AG10803 (cell line): ENCODE measurements around the gene NR2C2.

Experiments used
- DNase-seq: peaks from one replicate; pipeline ENCODE4 v3.0.0; 2010; ENCODE audit warnings: low read depth
- H3K4me3 ChIP-seq: 2 replicates; pipeline ENCODE4 v1.5.1; 2011; ENCODE audit warnings: mild to moderate bottlenecking, low read length, control low read depth
- TF ChIP-seq, protein P1 (sequence below): conservative IDR thresholded peaks from 2 replicates; pipeline ENCODE4 v1.5.1; 2011; ENCODE audit warnings: mild to moderate bottlenecking, low read length, control low read depth, inconsistent platforms

Gene NR2C2

GRCh38 chr3:14906355-14906971 lies 40.9 kb upstream of the NR2C2 start:
- no peak for DNase-seq
- no peak overlapping the region for H3K4me3 ChIP-seq
- TF ChIP-seq, protein P1, sequence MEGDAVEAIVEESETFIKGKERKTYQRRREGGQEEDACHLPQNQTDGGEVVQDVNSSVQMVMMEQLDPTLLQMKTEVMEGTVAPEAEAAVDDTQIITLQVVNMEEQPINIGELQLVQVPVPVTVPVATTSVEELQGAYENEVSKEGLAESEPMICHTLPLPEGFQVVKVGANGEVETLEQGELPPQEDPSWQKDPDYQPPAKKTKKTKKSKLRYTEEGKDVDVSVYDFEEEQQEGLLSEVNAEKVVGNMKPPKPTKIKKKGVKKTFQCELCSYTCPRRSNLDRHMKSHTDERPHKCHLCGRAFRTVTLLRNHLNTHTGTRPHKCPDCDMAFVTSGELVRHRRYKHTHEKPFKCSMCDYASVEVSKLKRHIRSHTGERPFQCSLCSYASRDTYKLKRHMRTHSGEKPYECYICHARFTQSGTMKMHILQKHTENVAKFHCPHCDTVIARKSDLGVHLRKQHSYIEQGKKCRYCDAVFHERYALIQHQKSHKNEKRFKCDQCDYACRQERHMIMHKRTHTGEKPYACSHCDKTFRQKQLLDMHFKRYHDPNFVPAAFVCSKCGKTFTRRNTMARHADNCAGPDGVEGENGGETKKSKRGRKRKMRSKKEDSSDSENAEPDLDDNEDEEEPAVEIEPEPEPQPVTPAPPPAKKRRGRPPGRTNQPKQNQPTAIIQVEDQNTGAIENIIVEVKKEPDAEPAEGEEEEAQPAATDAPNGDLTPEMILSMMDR: no peak

DNA sequence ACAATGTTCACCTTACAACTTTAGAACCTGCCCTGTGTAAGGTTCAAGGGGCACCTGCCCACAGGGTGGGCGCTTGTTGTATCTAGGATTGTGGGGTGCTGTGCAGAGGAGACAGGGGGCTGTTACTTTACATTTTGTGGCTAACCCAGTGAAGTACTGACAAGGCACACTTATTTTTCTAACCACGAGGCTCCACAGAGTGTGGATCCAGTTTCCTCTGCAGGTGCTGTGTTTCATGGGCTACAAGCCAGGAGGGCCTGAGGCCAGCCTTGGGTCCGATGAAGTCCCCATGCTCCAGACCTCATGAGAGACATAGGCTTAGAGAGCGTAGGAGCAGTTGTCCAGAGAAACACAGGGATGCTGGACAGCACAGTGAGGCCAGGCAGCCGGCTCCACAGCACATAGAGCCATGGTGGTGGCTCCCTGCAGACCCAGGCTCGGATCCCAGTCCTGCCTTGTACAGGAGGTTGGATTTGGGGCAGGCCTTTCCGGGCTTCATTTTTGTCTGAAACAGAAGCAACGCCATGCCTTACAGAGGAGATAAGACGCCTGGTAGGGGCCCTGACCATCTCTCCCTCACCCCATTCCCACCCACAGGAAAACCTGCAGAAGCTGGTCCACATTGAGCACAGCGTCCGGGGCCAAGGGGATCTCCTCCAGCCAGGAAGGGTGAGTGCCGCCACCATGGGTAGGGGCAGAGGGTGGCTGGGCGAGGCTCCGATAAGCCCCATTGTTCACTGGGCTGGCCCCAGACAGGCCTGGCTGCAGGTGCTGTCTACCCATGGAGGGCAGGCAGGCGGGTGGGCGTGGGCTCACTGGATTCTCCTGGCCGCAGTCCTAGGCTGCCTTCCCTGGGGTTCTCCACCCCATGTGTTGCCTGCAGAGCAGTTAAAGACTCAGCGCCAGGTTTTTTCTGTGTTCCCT lies 40.1 kb upstream of the NR2C2 start:
- no peak for DNase-seq
- H3K4me3 ChIP-seq: no peak overlapping the region
- TF ChIP-seq, protein P1: no peak

DNA sequence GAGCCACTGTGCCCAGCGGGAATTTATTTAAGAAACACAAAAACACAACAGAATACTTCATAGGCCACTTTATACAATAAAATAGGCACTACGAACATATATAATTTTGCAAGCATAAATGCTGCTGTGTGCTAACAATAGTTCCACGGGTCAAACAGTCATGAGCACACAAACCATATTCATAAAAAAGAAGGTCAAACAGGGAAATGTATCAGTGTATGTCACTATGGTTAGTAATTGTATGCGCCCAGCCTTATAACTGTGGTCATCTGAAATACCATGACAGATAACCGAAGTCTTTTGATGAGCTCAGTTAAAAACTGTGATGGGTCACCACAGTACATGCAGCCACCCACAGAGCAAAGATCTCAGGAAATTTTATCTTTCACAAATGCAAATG lies 38.1 kb upstream of the NR2C2 start:
- TF ChIP-seq, protein P1: no peak
- H3K4me3 ChIP-seq: no peak overlapping the region
- no peak for DNase-seq

DNA sequence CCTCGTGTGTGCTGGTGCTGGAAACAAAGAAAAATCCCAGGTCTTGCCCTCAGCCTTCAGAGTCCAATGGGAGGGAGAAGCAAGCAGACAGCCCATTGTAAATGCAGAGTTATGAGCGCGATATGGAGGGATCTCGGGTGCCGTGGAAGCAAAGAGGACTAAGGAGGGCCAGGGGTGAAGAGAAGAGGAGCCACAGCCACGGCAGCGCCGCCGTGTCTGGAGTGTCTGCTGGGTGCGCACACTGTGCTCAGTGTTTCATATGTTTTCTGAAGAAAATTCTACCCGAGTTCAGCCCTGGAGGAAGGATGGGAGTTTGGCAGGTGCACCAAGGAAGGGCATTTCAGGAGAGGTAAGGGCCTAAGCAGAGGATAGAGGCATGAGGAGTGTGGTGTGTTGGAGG lies 35.7 kb upstream of the NR2C2 start:
- TF ChIP-seq, protein P1: no peak
- no peak overlapping the region for H3K4me3 ChIP-seq
- DNase-seq: no peak

DNA sequence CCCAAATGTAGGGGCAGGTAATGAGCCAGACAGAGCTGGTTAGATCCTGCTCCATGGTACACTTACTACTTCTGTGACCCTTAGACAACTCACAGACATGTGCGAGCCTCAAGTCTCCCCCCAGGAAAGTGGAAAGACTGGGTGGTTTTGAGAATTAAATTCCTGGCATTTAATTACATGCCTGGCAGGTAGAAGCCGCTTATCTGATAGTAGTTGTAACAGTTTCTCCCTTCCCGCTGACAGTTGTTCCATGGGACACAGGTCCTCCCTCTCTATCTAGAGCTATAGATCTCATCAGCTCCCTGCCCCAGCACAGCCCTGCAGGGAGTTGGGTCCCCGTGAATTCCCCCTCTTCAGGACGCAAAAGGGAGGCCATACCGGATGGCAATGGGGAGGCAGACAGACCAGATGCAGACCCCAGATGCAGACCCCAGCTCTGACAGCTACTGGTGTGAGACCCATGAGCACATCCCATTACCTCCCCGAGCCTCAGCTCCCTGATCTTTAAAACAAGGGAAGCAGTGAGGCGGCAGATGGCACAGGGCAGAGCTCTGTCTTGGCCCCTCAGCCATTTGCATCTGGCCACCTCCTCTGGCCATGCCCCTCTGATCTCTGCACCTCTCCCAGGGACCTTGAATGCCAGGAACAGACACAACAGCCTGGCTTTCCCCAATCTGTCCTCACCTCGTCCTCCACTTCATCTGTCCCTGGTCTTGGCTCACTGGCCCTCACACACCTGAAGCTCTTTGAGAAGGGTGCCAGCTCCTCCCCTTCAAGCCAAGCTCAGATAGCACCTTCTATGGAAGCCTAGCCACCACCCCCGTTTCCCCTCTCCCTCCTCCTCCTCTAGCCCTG lies 34.1 kb upstream of the NR2C2 start:
- no peak overlapping the region for H3K4me3 ChIP-seq
- no peak for DNase-seq
- TF ChIP-seq, protein P1: no peak

- no peak overlapping the region for H3K4me3 ChIP-seq
- no peak for DNase-seq
- TF ChIP-seq, protein P1: no peak
These were observed 33.2 kb upstream of the NR2C2 start for GRCh38 chr3:14913926-14914778.
